ENCODE data around the gene LRRK2.
"Not testable (repeated sequence)": the region's sequence is repeated elsewhere in the genome, so short reads cannot be mapped to it uniquely, and the experiment has no call there.

Gene LRRK2

DNA sequence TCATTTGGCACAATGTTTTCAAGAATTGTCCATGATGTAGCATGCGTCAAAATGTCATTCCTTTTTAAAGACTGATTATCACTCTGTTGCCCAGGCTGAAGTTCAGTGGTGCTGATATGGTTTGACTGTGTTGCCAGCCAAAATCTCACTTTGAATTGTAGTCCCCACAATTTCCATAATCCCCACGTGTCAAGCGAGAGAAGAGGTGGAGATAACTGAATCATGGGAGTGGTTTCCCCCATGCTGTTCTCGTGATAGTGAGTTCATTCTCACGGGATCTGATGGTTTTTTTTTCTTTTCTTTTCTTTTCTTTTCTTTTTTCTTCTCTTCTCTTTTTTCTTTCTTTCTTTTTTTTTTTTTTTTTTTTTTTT is 21.8 kb upstream of the LRRK2 start:
- Histone ChIP-seq H3K9me3 (ENCODE audit: insufficient read depth, low read length) (no peaks in the 10 kb centered on the region), H3K9ac (ENCODE audit: insufficient read length, low read depth) (no peak overlapping the region), H3K4me3 (ENCODE audit: insufficient read length, low read depth) (no peak overlapping the region), H3K27me3 (ENCODE audit: insufficient read depth, insufficient read length) (no peaks in the 10 kb centered on the region), H3K36me3 (ENCODE audit: insufficient read depth, insufficient read length, low read length) (no peaks in the 10 kb centered on the region), H3K4me1 (ENCODE audit: insufficient read depth, insufficient read length) (no peaks in the 10 kb centered on the region)
- DNase-seq (ENCODE audit: low read depth, low spot score), result no peak
- TF ChIP-seq SUZ12 (IDR thresholded peaks at IDR 0.05; ENCODE audit: extremely low read depth, insufficient read depth, insufficient read length), result no peak
- TF ChIP-seq YY1 (IDR thresholded peaks at IDR 0.05; ENCODE audit: insufficient read depth, insufficient read length), result no peak

- Histone ChIP-seq H3K4me3 (ENCODE audit: insufficient read length, low read depth) (no peak overlapping the region), H3K36me3 (ENCODE audit: insufficient read depth, insufficient read length, low read length) (no peaks in the 10 kb centered on the region), H3K9ac (ENCODE audit: insufficient read length, low read depth) (no peak overlapping the region), H3K27me3 (ENCODE audit: insufficient read depth, insufficient read length) (no peaks in the 10 kb centered on the region), H3K9me3 (ENCODE audit: insufficient read depth, low read length) (no peaks in the 10 kb centered on the region), H3K4me1 (ENCODE audit: insufficient read depth, insufficient read length) (no peaks in the 10 kb centered on the region)
- TF ChIP-seq YY1 (IDR thresholded peaks at IDR 0.05; ENCODE audit: insufficient read depth, insufficient read length), result no peak
- TF ChIP-seq SUZ12 (IDR thresholded peaks at IDR 0.05; ENCODE audit: extremely low read depth, insufficient read depth, insufficient read length), result no peak
- no peak for TF ChIP-seq ZNF274 (IDR thresholded peaks at IDR 0.05; ENCODE audit: low read depth, low read length)
- no peak for DNase-seq (ENCODE audit: low read depth, low spot score)
Observed at GRCh38 chr12:40204337-40204736, 20.5 kb upstream of the LRRK2 start.

DNA sequence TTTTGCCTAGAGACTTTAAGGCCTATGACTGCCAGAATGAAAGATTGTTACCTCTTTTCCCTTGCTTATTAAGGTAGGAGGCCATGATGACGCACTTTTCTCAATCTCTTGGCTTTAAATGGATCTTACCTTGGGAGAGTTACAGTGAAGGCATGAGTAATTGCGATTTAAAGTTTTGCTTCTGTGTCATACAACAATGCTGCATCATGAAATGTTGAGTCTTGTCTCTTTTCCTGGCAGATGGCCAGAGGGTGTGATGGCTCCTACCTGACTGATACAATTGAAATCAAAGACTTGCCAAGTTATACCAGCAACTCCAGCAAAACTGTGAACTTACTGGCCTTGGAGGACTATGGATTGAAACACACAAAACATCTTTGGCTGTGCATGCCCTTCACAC is 17.2 kb upstream of the LRRK2 start:
- Histone ChIP-seq H3K4me1 (ENCODE audit: insufficient read depth, insufficient read length) (no peaks in the 10 kb centered on the region), H3K27me3 (ENCODE audit: insufficient read depth, insufficient read length) (no peaks in the 10 kb centered on the region), H3K9me3 (ENCODE audit: insufficient read depth, low read length) (peaks cover 7% of the 10 kb centered on the region; the same call in 1 of the 2 replicates), H3K36me3 (ENCODE audit: insufficient read depth, insufficient read length, low read length) (no peaks in the 10 kb centered on the region), H3K9ac (ENCODE audit: insufficient read length, low read depth) (no peak overlapping the region), H3K4me3 (ENCODE audit: insufficient read length, low read depth) (no peak overlapping the region)
- no peak for TF ChIP-seq SUZ12 (IDR thresholded peaks at IDR 0.05; ENCODE audit: extremely low read depth, insufficient read depth, insufficient read length)
- TF ChIP-seq YY1 (IDR thresholded peaks at IDR 0.05; ENCODE audit: insufficient read depth, insufficient read length), result no peak
- no peak for TF ChIP-seq ZNF274 (IDR thresholded peaks at IDR 0.05; ENCODE audit: low read depth, low read length)
- DNase-seq (ENCODE audit: low read depth, low spot score), result no peak

DNA sequence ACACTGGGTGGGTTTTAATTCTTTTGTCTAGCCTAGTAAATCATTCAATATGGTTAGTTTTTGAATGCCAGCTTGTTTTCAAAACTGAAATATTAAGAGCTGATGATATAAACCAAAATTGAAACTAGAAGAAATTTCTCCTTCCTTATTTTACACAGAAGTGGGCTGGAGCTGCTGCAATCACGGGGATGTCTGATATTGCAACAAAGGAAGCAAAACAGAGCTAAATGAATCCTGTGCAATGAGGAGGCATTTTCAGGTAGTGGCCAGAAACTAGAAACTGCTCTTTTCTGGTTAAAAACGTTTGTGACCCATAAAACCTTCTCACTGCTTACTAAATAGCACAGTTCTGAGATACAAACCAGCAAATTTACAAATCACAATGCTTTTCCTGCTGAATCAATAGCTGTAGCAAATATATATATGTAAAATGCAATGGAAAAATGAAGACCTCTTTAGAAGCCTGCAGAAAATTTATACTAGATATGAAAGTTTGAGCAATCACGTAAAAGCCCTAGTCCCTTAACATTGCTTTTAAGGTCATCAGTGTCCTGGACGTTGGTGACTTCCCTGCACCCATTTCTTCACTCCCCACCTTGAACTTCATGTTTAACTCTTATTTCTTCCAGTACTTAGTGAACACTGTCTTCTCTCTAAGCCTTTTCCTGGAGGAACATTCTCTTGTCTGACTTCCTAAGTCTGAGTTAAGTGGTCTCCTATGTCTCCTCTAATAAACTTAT is 15.9 kb upstream of the LRRK2 start:
- Histone ChIP-seq H3K4me1 (ENCODE audit: insufficient read depth, insufficient read length) (no peaks in the 10 kb centered on the region), H3K36me3 (ENCODE audit: insufficient read depth, insufficient read length, low read length) (no peaks in the 10 kb centered on the region), H3K9me3 (ENCODE audit: insufficient read depth, low read length) (peaks cover 13% of the 10 kb centered on the region; the same call in 1 of the 2 replicates), H3K27me3 (ENCODE audit: insufficient read depth, insufficient read length) (no peaks in the 10 kb centered on the region), H3K4me3 (ENCODE audit: insufficient read length, low read depth) (no peak overlapping the region), H3K9ac (ENCODE audit: insufficient read length, low read depth) (no peak overlapping the region)
- no peak for DNase-seq (ENCODE audit: low read depth, low spot score)
- TF ChIP-seq SUZ12 (IDR thresholded peaks at IDR 0.05; ENCODE audit: extremely low read depth, insufficient read depth, insufficient read length) (no peak), ZNF274 (IDR thresholded peaks at IDR 0.05; ENCODE audit: low read depth, low read length) (no peak), YY1 (IDR thresholded peaks at IDR 0.05; ENCODE audit: insufficient read depth, insufficient read length) (no peak)

DNA sequence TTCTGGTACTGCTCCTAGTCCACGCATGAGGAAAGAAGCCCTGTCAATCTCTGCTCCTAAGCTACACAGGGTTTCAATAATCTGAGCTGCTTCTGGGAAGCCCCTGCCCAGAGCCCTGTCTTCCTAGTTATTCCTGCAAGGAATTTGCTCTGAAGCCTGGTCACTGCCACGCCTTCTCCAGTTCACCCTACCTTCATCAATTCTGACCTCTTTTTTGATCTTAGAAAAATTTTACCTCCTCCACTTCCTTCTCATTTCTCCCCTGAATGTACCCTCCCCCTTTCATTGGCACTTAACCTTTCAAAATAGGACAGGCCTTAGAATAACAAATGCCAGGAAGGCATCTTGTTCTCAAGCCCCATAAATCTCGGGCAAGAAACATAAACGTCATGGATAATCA is 14.9 kb upstream of the LRRK2 start:
- Histone ChIP-seq H3K4me1 (ENCODE audit: insufficient read depth, insufficient read length) (no peaks in the 10 kb centered on the region), H3K9me3 (ENCODE audit: insufficient read depth, low read length) (peaks cover 13% of the 10 kb centered on the region; the same call in 1 of the 2 replicates), H3K36me3 (ENCODE audit: insufficient read depth, insufficient read length, low read length) (no peaks in the 10 kb centered on the region), H3K27me3 (ENCODE audit: insufficient read depth, insufficient read length) (no peaks in the 10 kb centered on the region), H3K9ac (ENCODE audit: insufficient read length, low read depth) (no peak overlapping the region), H3K4me3 (ENCODE audit: insufficient read length, low read depth) (no peak overlapping the region)
- DNase-seq (ENCODE audit: low read depth, low spot score), result no peak
- TF ChIP-seq SUZ12 (IDR thresholded peaks at IDR 0.05; ENCODE audit: extremely low read depth, insufficient read depth, insufficient read length), result no peak
- TF ChIP-seq YY1 (IDR thresholded peaks at IDR 0.05; ENCODE audit: insufficient read depth, insufficient read length), result no peak
- TF ChIP-seq ZNF274 (IDR thresholded peaks at IDR 0.05; ENCODE audit: low read depth, low read length), result no peak

GRCh38 chr12:40211186-40211585 is 13.6 kb upstream of the LRRK2 start:
- not testable (repeated sequence) for H3K36me3 ChIP-seq (ENCODE audit: insufficient read depth, insufficient read length, low read length); H3K9ac ChIP-seq (ENCODE audit: insufficient read length, low read depth); H3K27me3 ChIP-seq (ENCODE audit: insufficient read depth, insufficient read length); H3K4me1 ChIP-seq (ENCODE audit: insufficient read depth, insufficient read length); DNase-seq (ENCODE audit: low read depth, low spot score); H3K4me3 ChIP-seq (ENCODE audit: insufficient read length, low read depth)
- peaks cover 13% of the 10 kb centered on the region; the same call in 1 of the 2 replicates for H3K9me3 ChIP-seq (ENCODE audit: insufficient read depth, low read length)

DNA sequence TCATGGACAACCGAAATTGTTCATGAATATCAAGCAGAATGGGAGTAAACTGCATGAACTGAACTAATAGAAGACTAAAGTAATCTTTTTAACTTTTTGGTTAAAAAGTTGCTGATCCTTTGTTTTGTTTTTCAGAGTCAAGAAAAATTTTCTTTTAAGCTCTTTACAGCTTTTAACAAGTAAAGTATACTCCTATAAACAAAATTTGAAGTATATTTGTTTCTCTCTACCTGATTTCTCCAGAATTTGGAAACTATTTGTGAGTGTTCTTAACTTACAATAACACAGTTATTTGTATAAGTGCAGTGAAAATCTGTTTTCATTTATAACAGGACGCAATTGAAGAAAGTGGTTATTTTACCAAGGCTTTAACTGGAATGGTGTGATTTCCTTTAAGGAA is 12.2 kb upstream of the LRRK2 start:
- Histone ChIP-seq H3K9me3 (ENCODE audit: insufficient read depth, low read length) (peaks cover 13% of the 10 kb centered on the region; the same call in 1 of the 2 replicates), H3K4me1 (ENCODE audit: insufficient read depth, insufficient read length) (no peaks in the 10 kb centered on the region), H3K4me3 (ENCODE audit: insufficient read length, low read depth) (no peak overlapping the region), H3K36me3 (ENCODE audit: insufficient read depth, insufficient read length, low read length) (no peaks in the 10 kb centered on the region), H3K27me3 (ENCODE audit: insufficient read depth, insufficient read length) (no peaks in the 10 kb centered on the region), H3K9ac (ENCODE audit: insufficient read length, low read depth) (no peak overlapping the region)
- no peak for TF ChIP-seq YY1 (IDR thresholded peaks at IDR 0.05; ENCODE audit: insufficient read depth, insufficient read length)
- TF ChIP-seq SUZ12 (IDR thresholded peaks at IDR 0.05; ENCODE audit: extremely low read depth, insufficient read depth, insufficient read length), result no peak
- TF ChIP-seq ZNF274 (IDR thresholded peaks at IDR 0.05; ENCODE audit: low read depth, low read length), result no peak
- no peak for DNase-seq (ENCODE audit: low read depth, low spot score)

Measured in NT2/D1 (cell line).